A549 (cell line): ENCODE data around the gene AP3D1. TPM values are rescaled to one million over a fixed set of nuclear protein-coding genes. Genes with fewer than 3 reads are reported as not detected.

Experiments used
- ATAC-seq, 2 experiments: fragments of 200-7000 bp in 1 of 2; fragments of >200 bp in 1 of 2; cut with Nextera tagmentation in 1 of 2; cut with Tn5 transposase in 1 of 2; 3 replicates each; pipeline versions ENCODE4 v1.8.0 to v1.9.1; 2018 to 2020; ENCODE audit warnings: mild to moderate bottlenecking in 1 of 2, moderate library complexity in 1 of 2
- CTCF ChIA-PET: fragments of 300-600 bp; sonication (Branson Sonifier 250); formaldehyde crosslinking; extraction: SDS; loops from one replicate; lab custom pipeline; 2021; ENCODE audit warnings: antibody characterized with exemption, inconsistent platforms; lab: Yijun Ruan, JAX
- POLR2A ChIA-PET: fragments of 350-600 bp; formaldehyde crosslinking; extraction: SDS; loops from one replicate; lab custom pipeline; 2021; ENCODE audit warnings: antibody characterized with exemption, inconsistent platforms; lab: Yijun Ruan, JAX
- DNase-seq, 2 experiments: peaks; one replicate each; pipeline versions ENCODE4 v3.0.0 to v3.0.0-alpha.2; 2011 to 2016; ENCODE audit warnings: low read depth in 1 of 2, low spot score in 1 of 2
- FAIRE-seq: peaks from 2 replicates; lab custom pipeline; 2011; peaks lifted over from hg19 to GRCh38; lab: Jason Lieb, UNC
- H3K27ac ChIP-seq, 2 experiments: fragments of >200 bp; sonication (Bioruptor Twin); formaldehyde crosslinking; 3 replicates each; pipeline ENCODE4 v1.5.1; 2016 to 2017
- H3K4me1 ChIP-seq: fragments of >200 bp; sonication (Bioruptor Twin); formaldehyde crosslinking; 3 replicates; pipeline ENCODE4 v1.6.1; 2016
- H3K4me2 ChIP-seq: fragments of >200 bp; sonication (Bioruptor Twin); formaldehyde crosslinking; 3 replicates; pipeline ENCODE4 v1.6.1; 2016
- H3K4me3 ChIP-seq: fragments of >200 bp; sonication (Bioruptor Twin); formaldehyde crosslinking; 3 replicates; pipeline ENCODE4 v1.5.1; 2016
- H3K9me3 ChIP-seq: fragments of >200 bp; sonication (Bioruptor Twin); formaldehyde crosslinking; 3 replicates; pipeline ENCODE4 v1.6.1; 2016
- ATOH8 ChIP-seq: fragments of 250-450 bp; sonication (Bioruptor Pico); IDR thresholded peaks from 2 replicates; pipeline ENCODE4 v1.5.0; 2020; ENCODE audit warnings: low read depth, mild to moderate bottlenecking, moderate library complexity
- BCL3 ChIP-seq: fragments of >200 bp; sonication (Bioruptor Twin); formaldehyde crosslinking; IDR thresholded peaks from 3 replicates; pipeline ENCODE4 v1.6.1; 2016
- CBX2 ChIP-seq: fragments of 200-600 bp; sonication (generic); IDR thresholded peaks from 2 replicates; pipeline ENCODE4 v1.6.1; 2016; ENCODE audit warnings: low read depth, mild to moderate bottlenecking, borderline replicate concordance
- CBX8 ChIP-seq: fragments of 200-600 bp; sonication (generic); IDR thresholded peaks from 2 replicates; pipeline ENCODE4 v1.6.1; 2016
- CHD2 ChIP-seq: fragments of 150-350 bp; IDR thresholded peaks from 2 replicates; pipeline ENCODE4 v1.6.1; 2014; ENCODE audit warnings: low read length; ENCODE audit not compliant: partially characterized antibody
- CHD4 ChIP-seq: fragments of 200-600 bp; sonication (generic); IDR thresholded peaks from 2 replicates; pipeline ENCODE4 v1.6.1; 2016; ENCODE audit warnings: antibody characterized with exemption, mild to moderate bottlenecking, borderline replicate concordance
- E2F6 ChIP-seq: IDR thresholded peaks from 2 replicates; pipeline ENCODE4 v1.6.1; 2012; ENCODE audit warnings: low read depth, borderline replicate concordance
- FOXS1 ChIP-seq: fragments of 250-450 bp; sonication (Bioruptor Pico); IDR thresholded peaks from 2 replicates; pipeline ENCODE4 v1.5.0; 2020; ENCODE audit warnings: mild to moderate bottlenecking, moderate library complexity
- GATA3 ChIP-seq: IDR thresholded peaks from 2 replicates; pipeline ENCODE4 v1.6.1; 2012; ENCODE audit warnings: borderline replicate concordance
- HMGXB4 ChIP-seq: fragments of 250-450 bp; sonication (Bioruptor Pico); IDR thresholded peaks from 2 replicates; pipeline ENCODE4 v1.5.0; 2021; ENCODE audit warnings: mild to moderate bottlenecking, moderate library complexity, borderline replicate concordance
- HOXA7 ChIP-seq: fragments of 250-450 bp; sonication (Bioruptor Pico); IDR thresholded peaks from 2 replicates; pipeline ENCODE4 v1.5.0; 2020; ENCODE audit warnings: mild to moderate bottlenecking, moderate library complexity
- JUNB ChIP-seq: fragments of >200 bp; sonication (Bioruptor Twin); formaldehyde crosslinking; IDR thresholded peaks from 2 replicates; pipeline ENCODE4 v1.6.1; 2016
- NFE2L2 ChIP-seq: fragments of 150-350 bp; conservative IDR thresholded peaks from 2 replicates; pipeline ENCODE4 v1.6.1; 2014; ENCODE audit warnings: low read length
- NR3C1 ChIP-seq: fragments of >200 bp; sonication (Bioruptor Twin); formaldehyde crosslinking; IDR thresholded peaks from 3 replicates; pipeline ENCODE4 v1.6.1; 2017
- PBX3 ChIP-seq: IDR thresholded peaks from 2 replicates; pipeline ENCODE4 v1.6.1; 2012
- POLR2A ChIP-seq: IDR thresholded peaks from 2 replicates; pipeline ENCODE4 v1.6.1; 2012; ENCODE audit warnings: mild to moderate bottlenecking, low read length
- POLR2AphosphoS2 ChIP-seq: conservative IDR thresholded peaks from 2 replicates; pipeline ENCODE4 v1.6.1; 2012; ENCODE audit warnings: low read length, improper control_type of control experiment, inconsistent platforms
- RAD21 ChIP-seq, 2 experiments: fragments of >200 bp in 1 of 2; sonication (Bioruptor Twin) in 1 of 2; formaldehyde crosslinking in 1 of 2; IDR thresholded peaks in 1 of 2; conservative IDR thresholded peaks in 1 of 2; 2 replicates in 1 of 2; 3 replicates in 1 of 2; pipeline ENCODE4 v1.6.1; 2012 to 2018; ENCODE audit warnings: inconsistent platforms in 1 of 2
- RCOR1 ChIP-seq: fragments of 150-350 bp; IDR thresholded peaks from 2 replicates; pipeline ENCODE4 v1.6.1; 2014; ENCODE audit warnings: antibody characterized with exemption, low read length, low read depth
- RFX5 ChIP-seq: fragments of 450-650 bp; IDR thresholded peaks from 2 replicates; pipeline ENCODE4 v1.7.1; 2014; ENCODE audit warnings: antibody characterized with exemption, mild to moderate bottlenecking, moderate library complexity
- RNF2 ChIP-seq: fragments of 200-600 bp; sonication (generic); IDR thresholded peaks from 2 replicates; pipeline ENCODE4 v1.6.1; 2016; ENCODE audit warnings: low read depth, mild to moderate bottlenecking, antibody characterized with exemption, moderate library complexity, borderline replicate concordance
- SREBF2 ChIP-seq: fragments of 450-650 bp; IDR thresholded peaks from 2 replicates; pipeline ENCODE4 v1.6.1; 2014; ENCODE audit warnings: mild to moderate bottlenecking, moderate library complexity
- TP53 ChIP-seq: fragments of 250-450 bp; sonication (Bioruptor Pico); IDR thresholded peaks from 2 replicates; pipeline ENCODE4 v1.5.0; 2021; ENCODE audit warnings: mild to moderate bottlenecking, moderate library complexity
- USF2 ChIP-seq: fragments of 450-650 bp; IDR thresholded peaks from 2 replicates; pipeline ENCODE4 v1.6.1; 2014; ENCODE audit warnings: antibody characterized with exemption
- WGBS: methylation state at CpG from one replicate; pipeline ENCODE4 v1.1.6; 2017; ENCODE audit errors: missing lambda C conversion rate; 5-methylcytosine and 5-hydroxymethylcytosine counted together
- polyA plus RNA-seq, 4 experiments: library from polyadenylated mRNA; depleted of rRNA in 3 of 4; stranded (reverse); fragments of >200 nt; fragmentation: RNase III in 1 of 4; extraction: RNeasy Plus Mini Kit Qiagen cat#74134 plus additional on column Dnase treatment in 1 of 4; gene quantifications; 2 replicates in 3 of 4; 3 replicates in 1 of 4; pipeline ENCODE4 v1.2.3, GENCODE V29; 2011 to 2017

The AP3D1 gene
- polyA plus RNA-seq, 2 of the 4 experiments (the other 2 are of a cell fraction): 44.4 to 66.9 TPM

GRCh38 chr19:2132731-2133490, 18.5 kb downstream of the AP3D1 start:
- DNase-seq (no peak), FAIRE-seq (no peak), ATAC-seq (no peak)
- 80% methylated on average over 14 of the region's 19 CpGs for WGBS
- TF ChIP-seq RFX5: no peak
- no peak for TF ChIP-seq GATA3
- TF ChIP-seq USF2: no peak
- TF ChIP-seq HOXA7 (CRISPR knock-in tag): no peak
- TF ChIP-seq SREBF2: no peak
- no peak for TF ChIP-seq E2F6
- no peak for TF ChIP-seq CBX2
- TF ChIP-seq ATOH8 (CRISPR knock-in tag): no peak
- no peak for TF ChIP-seq RNF2
- no peak for TF ChIP-seq BCL3
- H3K4me3 ChIP-seq: no peak overlapping the region
- no peak overlapping the region for H3K27ac ChIP-seq
- POLR2A ChIA-PET: no interaction called here
- no peaks in the 10 kb centered on the region for H3K9me3 ChIP-seq
- CTCF ChIA-PET: interaction anchor here (0.6 kb wide), 1 partner anchor 127 kb away, joined by 3 read pairs; no protein-coding TSS in a partner anchor
- H3K4me1 ChIP-seq: no peaks in the 10 kb centered on the region
- no peak overlapping the region for H3K4me2 ChIP-seq

GRCh38 chr19:2132191-2132590, 19.2 kb downstream of the AP3D1 start:
- ATAC-seq: no peak

More at GRCh38 chr19:2132191-2132590, 19.2 kb downstream of the AP3D1 start:
- POLR2A ChIA-PET: no interaction called here
- Histone ChIP-seq H3K27ac (no peak overlapping the region), H3K4me2 (no peak overlapping the region), H3K9me3 (no peaks in the 10 kb centered on the region), H3K4me3 (no peak overlapping the region), H3K4me1 (no peaks in the 10 kb centered on the region)
- 100% methylated on average over 1 of the region's 14 CpGs for WGBS
- DNase-seq (no peak), FAIRE-seq (no peak)
- CTCF ChIA-PET: no interaction called here
- TF ChIP-seq RFX5: no peak
- TF ChIP-seq NR3C1: no peak
- no peak for TF ChIP-seq CHD2
- no peak for TF ChIP-seq RAD21 (conservative IDR thresholded peaks at IDR 0.05 in 1 of 2, IDR thresholded peaks at IDR 0.05 in 1 of 2)
- no peak for TF ChIP-seq RNF2
- TF ChIP-seq CHD4: no peak
- no peak for TF ChIP-seq PBX3
- TF ChIP-seq POLR2A: no peak
- TF ChIP-seq HMGXB4 (CRISPR knock-in tag): no peak
- TF ChIP-seq NFE2L2: no peak
- TF ChIP-seq CBX2: no peak
- TF ChIP-seq USF2: no peak
- TF ChIP-seq JUNB: no peak
- TF ChIP-seq POLR2AphosphoS2: no peak
- no peak for TF ChIP-seq RCOR1
- no peak for TF ChIP-seq FOXS1 (CRISPR knock-in tag)
- no peak for TF ChIP-seq TP53 (CRISPR knock-in tag)
- no peak for TF ChIP-seq CBX8
